HepG2 (cell line): ENCODE measurements around the gene NOVA2. TPM values are rescaled to one million over a fixed set of nuclear protein-coding genes. Genes with fewer than 3 reads are reported as not detected.

Experiments
- ATAC-seq: fragments of 200-7000 bp; cut with Tn5 transposase; 3 replicates; pipeline ENCODE4 v1.9.1; 2020; ENCODE audit warnings: mild to moderate bottlenecking, moderate library complexity
- BruUV-seq: library from RNA; stranded (reverse); fragments of 400-500 nt; replicated peaks from 2 replicates; lab custom pipeline; 2021; lab: Mats Ljungman, UMichigan
- CTCF ChIA-PET: fragments of 300-600 bp; formaldehyde crosslinking; extraction: SDS; loops from one replicate; lab custom pipeline; 2021; ENCODE audit warnings: low total read pairs, inconsistent platforms, low intra/inter-chr PET ratio; lab: Yijun Ruan, JAX
- POLR2A ChIA-PET: fragments of 350-600 bp; sonication (Branson Sonifier 250); formaldehyde crosslinking; loops from one replicate; lab custom pipeline; 2020; ENCODE audit warnings: antibody characterized with exemption, inconsistent platforms; lab: Yijun Ruan, JAX
- DNase-seq: peaks from one replicate; pipeline ENCODE4 v3.0.0-alpha.2; 2015; ENCODE audit warnings: low spot score
- FAIRE-seq: peaks from 3 replicates; lab custom pipeline; 2011; peaks lifted over from hg19 to GRCh38; lab: Jason Lieb, UNC
- H2AFZ ChIP-seq: one replicate; pipeline ENCODE4 v1.6.1; 2011; ENCODE audit warnings: low read length, inconsistent platforms
- H3K27ac ChIP-seq: fragments of 300-600 bp; 3 replicates; pipeline ENCODE4 v1.8.0; 2011; ENCODE audit warnings: mixed run types, mild to moderate bottlenecking, mixed read lengths, low read length, inconsistent platforms; ENCODE audit not compliant: insufficient read depth; ENCODE audit errors: extremely low read length
- H3K27me3 ChIP-seq, 2 experiments: fragments of 200-600 bp in 1 of 2; 2 replicates in 1 of 2; 3 replicates in 1 of 2; pipeline versions ENCODE4 v1.6.0 to v1.8.0; 2011; ENCODE audit warnings: low read length in 2 of 2, mild to moderate bottlenecking in 2 of 2, moderate library complexity in 2 of 2, inconsistent platforms in 1 of 2; ENCODE audit not compliant: insufficient read depth in 2 of 2, control insufficient read depth in 1 of 2
- H3K36me3 ChIP-seq, 2 experiments: fragments of 200-600 bp in 1 of 2; replicated peaks in 1 of 2; 2 replicates in 1 of 2; 3 replicates in 1 of 2; pipeline versions ENCODE4 v1.5.1 to v1.8.0; 2011; ENCODE audit warnings: low read length in 2 of 2, inconsistent platforms in 1 of 2; ENCODE audit not compliant: insufficient read depth in 2 of 2, control insufficient read depth in 1 of 2
- H3K4me1 ChIP-seq: 2 replicates; pipeline ENCODE4 v1.5.1; 2012; ENCODE audit warnings: low read length, inconsistent platforms; ENCODE audit not compliant: insufficient read depth
- H3K4me2 ChIP-seq: 2 replicates; pipeline ENCODE4 v1.6.0; 2011; ENCODE audit warnings: low read depth, low read length, inconsistent platforms
- H3K4me3 ChIP-seq, 3 experiments: fragments of 200-600 bp in 1 of 3; sonication (generic), shearing (Covaris generic) in 1 of 3; replicated peaks in 1 of 3; 2 replicates each; pipeline ENCODE4 v1.5.1; 2011 to 2016; ENCODE audit warnings: low read length in 3 of 3, inconsistent platforms in 2 of 3, low read depth in 2 of 3, mild to moderate bottlenecking in 2 of 3, control low read depth in 1 of 3, mixed read lengths in 1 of 3; ENCODE audit not compliant: insufficient read depth in 1 of 3
- H3K79me2 ChIP-seq: one replicate; pipeline ENCODE4 v1.6.1; 2011; ENCODE audit warnings: low read length, inconsistent platforms; ENCODE audit not compliant: insufficient read depth
- H3K9ac ChIP-seq: 2 replicates; pipeline ENCODE4 v1.6.0; 2011; ENCODE audit warnings: mild to moderate bottlenecking, low read depth, low read length, inconsistent platforms; ENCODE audit not compliant: insufficient read depth
- H3K9me3 ChIP-seq: 2 replicates; pipeline ENCODE4 v1.5.1; 2012; ENCODE audit warnings: mild to moderate bottlenecking, low read length
- H4K20me1 ChIP-seq: 2 replicates; pipeline ENCODE4 v1.6.0; 2011; ENCODE audit warnings: inconsistent platforms, mild to moderate bottlenecking, low read length, moderate library complexity; ENCODE audit not compliant: insufficient read depth
- ATF6 ChIP-seq: sonication (generic); formaldehyde crosslinking; conservative IDR thresholded peaks from 2 replicates; pipeline ENCODE4 v1.4.0; 2020; ENCODE audit warnings: missing genetic modification reagents
- FOXO4 ChIP-seq: sonication (generic); formaldehyde crosslinking; conservative IDR thresholded peaks from 2 replicates; pipeline ENCODE4 v1.8.1; 2023; ENCODE audit warnings: missing genetic modification reagents
- HDAC2 ChIP-seq: sonication (generic); formaldehyde crosslinking; IDR thresholded peaks from 2 replicates; pipeline ENCODE4 v1.4.0; 2020; ENCODE audit warnings: missing genetic modification reagents
- IRF1 ChIP-seq: sonication (generic); formaldehyde crosslinking; IDR thresholded peaks from 2 replicates; pipeline ENCODE4 v1.4.0; 2020; ENCODE audit warnings: low read depth, mild to moderate bottlenecking, missing genetic modification reagents
- JUN ChIP-seq: sonication (generic); formaldehyde crosslinking; IDR thresholded peaks from 2 replicates; pipeline ENCODE4 v1.4.0; 2020; ENCODE audit warnings: mild to moderate bottlenecking, missing genetic modification reagents
- MLX ChIP-seq: IDR thresholded peaks from 2 replicates; pipeline ENCODE4 v1.6.1; 2016
- PLRG1 ChIP-seq: fragments of 450-650 bp; conservative IDR thresholded peaks from 2 replicates; pipeline ENCODE4 v1.6.1; 2016
- SMARCC2 ChIP-seq: fragments of 450-650 bp; IDR thresholded peaks from 2 replicates; pipeline ENCODE4 v1.6.1; 2017; ENCODE audit warnings: antibody characterized with exemption, mild to moderate bottlenecking
- SSRP1 ChIP-seq: IDR thresholded peaks from 2 replicates; pipeline ENCODE4 v1.6.1; 2016; ENCODE audit warnings: control low read depth
- THAP7 ChIP-seq: sonication (generic); formaldehyde crosslinking; IDR thresholded peaks from 2 replicates; pipeline ENCODE4 v1.8.1; 2023; ENCODE audit warnings: mild to moderate bottlenecking, missing genetic modification reagents
- ZNF33B ChIP-seq: sonication (generic); formaldehyde crosslinking; IDR thresholded peaks from 2 replicates; pipeline ENCODE4 v1.5.1; 2020; ENCODE audit warnings: mild to moderate bottlenecking, missing genetic modification reagents
- ZNF772 ChIP-seq: sonication (generic); formaldehyde crosslinking; IDR thresholded peaks from 2 replicates; pipeline ENCODE4 v1.5.0; 2020; ENCODE audit warnings: mild to moderate bottlenecking, missing genetic modification reagents
- WGBS: methylation state at CpG from one replicate; pipeline ENCODE4 v1.1.6; 2017; ENCODE audit warnings: low lambda C conversion rate; 5-methylcytosine and 5-hydroxymethylcytosine counted together
- in situ Hi-C: cut with HindIII; loops from 2 replicates; pipeline ENCODE4 v1.10.0; 2017; ENCODE audit warnings: low pct_unique_long_range_greater_than_20kb; ENCODE audit not compliant: extremely low pct_ligation_motif_present
- intact Hi-C: fragments of 100-400 bp; cut with micrococcal nuclease; formaldehyde crosslinking; loops from one replicate; pipeline ENCODE4 v1.10.0; 2022; ENCODE audit not compliant: unreplicated experiment
- polyA plus RNA-seq, 8 experiments: library from polyadenylated mRNA; depleted of rRNA in 3 of 8; stranded (reverse) in 7 of 8; unstranded in 1 of 8; fragments of >200 nt; fragmentation: Illumina TruSeq in 4 of 8; extraction: Trizol in 4 of 8; gene quantifications; 2 replicates each; pipeline versions ENCODE4 v1.2.1 to v1.2.3, GENCODE V29; 2011 to 2016; ENCODE audit warnings: low read depth in 4 of 8, missing spikeins in 1 of 8, mixed read lengths in 1 of 8; ENCODE audit not compliant: insufficient read depth in 1 of 8
- total RNA-seq, 5 experiments: library from RNA; depleted of rRNA; stranded (reverse); fragments of >200 nt; fragmentation: Illumina TruSeq; extraction: Trizol; gene quantifications; 2 replicates each; pipeline ENCODE4 v1.2.3, GENCODE V29; 2016; ENCODE audit warnings: low read depth in 1 of 5

The NOVA2 gene
- total and polyA plus RNA-seq, 2 of the 13 experiments (the other 11 are each of a cell fraction or from before 2014, with no cell fraction given) = not detected

- H3K27me3 ChIP-seq = peaks cover 1 to 43% of the 10 kb centered on the region in 2 experiments
- ATAC-seq (no peak), FAIRE-seq (no peak), DNase-seq (no peak)
- H3K4me2 ChIP-seq = no peak overlapping the region
- H3K27ac ChIP-seq = no peak overlapping the region
- ChIA-PET CTCF (no interaction called here), POLR2A (no interaction called here)
- no peak overlapping the region for H2AFZ ChIP-seq
- no peak for TF ChIP-seq THAP7 (CRISPR knock-in tag)
- TF ChIP-seq SSRP1 = no peak
- TF ChIP-seq FOXO4 (CRISPR knock-in tag) = no peak
- no peak for TF ChIP-seq JUN (CRISPR knock-in tag)
- TF ChIP-seq IRF1 = no peak
- TF ChIP-seq ATF6 (CRISPR knock-in tag) = no peak
- no peak for TF ChIP-seq ZNF772 (CRISPR knock-in tag)
- TF ChIP-seq PLRG1 = no peak
- no peak for TF ChIP-seq ZNF33B (CRISPR knock-in tag)
- TF ChIP-seq MLX = no peak
- no peak for TF ChIP-seq HDAC2 (CRISPR knock-in tag)
- no peak for TF ChIP-seq SMARCC2
- intact Hi-C loops = no loop called here
- no peaks in the 10 kb centered on the region for H3K36me3 ChIP-seq
- H3K9ac ChIP-seq = no peak overlapping the region
- H3K9me3 ChIP-seq = no peaks in the 10 kb centered on the region
- in situ Hi-C loops = no loop called here
- H3K4me1 ChIP-seq = no peaks in the 10 kb centered on the region
- 15% methylated on average over 19 of the region's 54 CpGs for WGBS
- H4K20me1 ChIP-seq = no peaks in the 10 kb centered on the region
- H3K4me3 ChIP-seq = no peak overlapping the region
- no peaks in the 10 kb centered on the region for H3K79me2 ChIP-seq
- BruUV-seq = no TSS peak
These were observed 621 bp downstream of the NOVA2 start for GRCh38 chr19:45972947-45973540.
